Kasumi-1 (cell line): ENCODE measurements around the gene RBM39.
"Not testable (repeated sequence)": the region's sequence is repeated elsewhere in the genome, so short reads cannot be mapped to it uniquely, and the experiment has no call there.

ENCODE experiments used
- DNase-seq, 2 experiments: peaks; one replicate each; lab custom pipeline; 2025; lab: John Stamatoyannopoulos, UW

RBM39 gene

GRCh38 chr20:35741892-35742740 is at the start of gene RBM39:
Gene RBM39, minus strand, starts transcription at chr20:35742260. Its CDS starts 1,386 bp downstream, at chr20:35740874.
- peak; percentile 99 for DNase-seq

DNA sequence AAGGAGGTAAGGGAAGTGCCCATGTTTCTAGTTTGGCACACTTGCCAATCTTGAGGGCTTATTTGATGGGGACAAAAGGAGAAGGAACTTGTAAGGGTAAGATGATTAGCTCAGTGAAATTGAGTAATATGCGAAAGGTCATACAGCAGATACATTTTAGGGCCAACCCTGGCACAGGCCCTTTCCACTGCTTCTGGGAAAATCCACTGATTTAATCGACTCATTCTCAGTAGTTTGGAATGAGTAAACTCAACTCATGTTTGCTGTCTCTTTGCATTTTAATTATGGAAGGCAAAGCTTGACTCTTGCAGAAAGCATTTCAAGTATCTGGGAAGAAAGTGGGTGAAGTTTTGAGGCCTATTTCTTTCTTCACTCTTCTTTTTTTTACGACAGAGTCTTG is 49.8 kb upstream of the RBM39 start:
- peak in 1 of 2 experiments; percentile 24 for DNase-seq

- DNase-seq = no peak
These were observed 49.0 kb upstream of the RBM39 start for GRCh38 chr20:35791097-35791496.

- no peak for DNase-seq
These were observed 46.7 kb upstream of the RBM39 start for GRCh38 chr20:35788796-35789195.

DNA sequence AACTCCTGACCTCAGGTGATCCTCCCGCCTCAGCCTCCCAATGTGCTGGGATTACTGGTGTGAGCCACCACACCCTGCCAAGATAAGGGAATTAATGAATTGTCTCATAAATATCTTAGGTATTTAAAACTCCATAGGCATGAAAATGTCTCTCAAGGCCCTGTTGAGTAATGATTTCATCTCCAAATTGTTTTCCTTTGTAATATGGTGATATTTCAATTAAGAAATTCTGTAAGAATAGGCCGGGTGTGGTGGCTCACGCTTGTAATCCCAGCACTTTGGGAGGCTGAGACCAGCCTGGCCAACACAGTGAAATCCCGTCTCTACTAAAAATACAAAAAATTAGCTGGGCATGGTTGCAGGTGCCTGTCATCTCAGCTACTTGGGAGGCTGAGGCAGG is 43.5 kb upstream of the RBM39 start:
- not testable (repeated sequence) for DNase-seq

DNA sequence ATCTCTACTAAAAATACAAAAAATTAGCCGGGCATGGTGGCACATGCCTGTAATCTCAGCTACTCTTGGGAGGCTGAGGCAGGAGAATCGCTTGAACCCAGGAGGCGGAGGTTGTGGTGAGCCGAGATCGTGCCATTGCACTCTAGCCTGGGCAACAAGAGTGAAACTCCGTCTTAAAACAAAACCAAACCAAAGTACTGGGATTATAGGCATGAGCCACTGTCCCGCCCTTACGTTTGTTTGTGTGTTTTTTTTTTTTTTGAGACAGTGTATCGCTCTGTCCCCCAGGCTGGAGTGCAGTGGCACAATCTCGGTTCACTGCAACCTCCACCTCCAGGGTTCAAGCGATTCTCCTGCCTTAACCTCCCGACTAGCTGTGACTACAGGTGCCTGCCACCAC is 41.8 kb upstream of the RBM39 start:
- DNase-seq = not testable (repeated sequence)

- DNase-seq = no peak
These were observed 34.5 kb upstream of the RBM39 start for GRCh38 chr20:35776513-35777101.

DNA sequence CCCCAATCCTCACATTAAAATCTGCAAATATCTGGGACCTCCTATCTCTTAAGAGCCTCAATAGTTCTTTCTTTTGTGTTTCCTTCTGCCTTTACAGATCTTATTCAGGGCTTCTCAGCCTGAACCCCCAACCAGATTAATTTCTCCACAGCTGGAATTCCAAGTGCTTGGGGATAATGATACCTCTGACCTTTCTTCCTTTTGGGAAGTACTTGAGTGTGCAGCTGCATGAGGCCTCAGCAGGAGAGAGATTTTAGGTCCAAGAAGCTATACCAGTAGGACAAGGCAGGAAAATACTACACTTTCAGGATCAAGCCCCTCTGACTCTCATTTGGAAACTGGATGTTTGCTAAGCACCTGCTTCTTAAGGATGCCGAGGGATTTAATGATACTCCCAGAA is 32.3 kb upstream of the RBM39 start:
- DNase-seq = no peak

GRCh38 chr20:35773154-35773751 is 31.2 kb upstream of the RBM39 start:
- DNase-seq = peak; percentile 65 to 75

DNA sequence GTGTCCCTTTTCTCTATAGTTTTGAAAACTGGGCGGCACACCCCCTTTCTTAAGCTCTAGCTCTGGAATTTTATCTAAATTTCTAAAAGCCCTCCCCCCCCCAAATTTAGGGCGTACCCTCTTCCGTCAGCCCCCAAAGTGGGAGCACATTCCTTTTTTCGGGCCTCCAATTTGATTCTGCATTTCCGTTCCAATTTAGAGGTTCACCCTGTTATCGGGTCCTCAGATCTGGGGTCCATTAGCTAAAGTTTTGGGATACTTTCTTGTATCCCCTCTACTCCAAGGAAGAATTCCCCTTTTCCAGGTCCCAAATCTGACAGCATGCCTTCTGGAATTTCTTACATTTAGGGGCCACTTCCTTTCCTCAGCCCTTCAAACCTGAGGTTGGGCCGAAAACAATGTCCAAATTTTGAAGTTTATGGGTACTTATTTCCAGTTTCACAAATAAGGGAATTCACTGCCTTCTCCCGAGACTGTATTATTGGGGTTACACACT is 30.6 kb upstream of the RBM39 start:
- DNase-seq = no peak

GRCh38 chr20:35771689-35772562 is 29.9 kb upstream of the RBM39 start, which contains the start of gene PHF20:
Gene PHF20, plus strand, starts transcription at chr20:35772015. Its CDS starts 29,508 bp downstream, at chr20:35801523.
- peak; percentile 86 to 90 for DNase-seq

DNA sequence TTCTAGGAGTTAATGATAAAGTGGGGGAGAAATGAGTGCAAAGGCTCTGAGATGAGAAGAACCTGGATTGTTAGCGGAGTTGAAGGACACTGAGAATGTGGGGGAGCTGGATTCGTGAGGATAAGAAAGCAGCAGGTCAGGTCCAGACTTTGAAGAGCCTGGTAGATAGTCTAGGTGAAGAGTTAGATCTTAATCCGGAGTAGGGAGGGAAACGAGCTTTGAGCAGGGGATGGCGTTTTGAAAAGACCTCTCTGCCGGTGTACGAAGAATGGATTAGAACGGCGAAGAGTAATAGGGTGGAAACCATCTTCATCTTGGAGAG is 29.3 kb upstream of the RBM39 start:
- no peak for DNase-seq

DNA sequence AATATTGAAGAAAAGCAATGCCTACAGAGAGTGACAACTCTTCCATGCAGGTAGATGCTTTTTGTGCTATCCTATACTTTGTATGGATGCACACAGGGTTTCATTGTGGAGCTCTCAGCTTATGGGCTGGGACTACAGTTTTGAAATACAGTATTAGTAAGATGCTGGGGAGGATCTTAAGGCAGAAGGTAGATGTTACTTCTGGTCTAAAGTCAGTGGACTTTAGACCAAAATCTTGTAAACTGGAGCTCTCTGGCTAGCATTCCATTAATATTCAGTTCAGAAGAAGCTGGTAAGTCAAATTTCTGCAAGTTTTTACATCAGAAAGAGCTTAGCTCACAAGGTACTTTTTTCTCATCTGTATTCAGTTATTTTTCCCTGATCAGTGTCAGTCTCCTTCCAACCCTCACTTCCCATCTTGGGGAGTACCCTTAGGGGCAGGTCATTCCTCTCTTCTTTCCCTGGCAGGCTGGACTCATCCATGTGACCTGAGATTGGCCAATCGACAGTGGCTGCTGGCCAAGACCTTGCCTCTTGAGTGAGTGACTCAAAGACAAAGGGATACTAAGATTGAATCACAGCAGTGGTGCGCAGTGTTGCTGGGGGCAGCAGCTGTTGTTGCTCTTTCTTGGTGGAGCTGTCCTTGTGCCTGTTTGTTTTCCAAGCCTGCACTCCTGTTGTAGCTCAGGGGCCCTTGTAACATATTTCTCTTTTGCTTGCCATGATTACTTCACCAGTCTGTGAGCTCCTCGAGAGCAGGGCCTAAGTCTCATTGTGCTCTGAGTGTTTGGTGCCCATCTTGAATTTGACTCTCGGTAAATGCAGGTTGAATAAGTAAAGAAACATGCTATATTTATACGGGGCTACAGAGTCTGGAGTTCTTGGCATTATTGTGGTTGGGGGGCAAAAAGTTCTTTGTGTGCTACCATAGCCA is 26.9 kb upstream of the RBM39 start:
- peak; percentile 19 to 37 for DNase-seq

GRCh38 chr20:35767683-35768481 is 25.8 kb upstream of the RBM39 start:
- peak; percentile 96 to 97 for DNase-seq

GRCh38 chr20:35766843-35767242 is 24.8 kb upstream of the RBM39 start:
- no peak for DNase-seq

- not testable (repeated sequence) for DNase-seq
These were observed 22.9 kb upstream of the RBM39 start for GRCh38 chr20:35764936-35765335.

GRCh38 chr20:35762461-35762860 is 20.4 kb upstream of the RBM39 start:
- no peak for DNase-seq

- DNase-seq = not testable (repeated sequence)
These were observed 19.5 kb upstream of the RBM39 start for GRCh38 chr20:35761548-35761947.

- peak in 1 of 2 experiments; percentile 17 for DNase-seq
These were observed 15.1 kb upstream of the RBM39 start for GRCh38 chr20:35757098-35757705.
